ENCODE measurements around the gene SRPK1. TPM values are rescaled to one million over a fixed set of nuclear protein-coding genes. Genes with fewer than 3 reads are reported as not detected.

The SRPK1 gene
- total and polyA plus RNA-seq, 2 of the 8 experiments (the other 6 are each of a cell fraction or from before 2014, with no cell fraction given), result 25.7 to 116 TPM

DNA sequence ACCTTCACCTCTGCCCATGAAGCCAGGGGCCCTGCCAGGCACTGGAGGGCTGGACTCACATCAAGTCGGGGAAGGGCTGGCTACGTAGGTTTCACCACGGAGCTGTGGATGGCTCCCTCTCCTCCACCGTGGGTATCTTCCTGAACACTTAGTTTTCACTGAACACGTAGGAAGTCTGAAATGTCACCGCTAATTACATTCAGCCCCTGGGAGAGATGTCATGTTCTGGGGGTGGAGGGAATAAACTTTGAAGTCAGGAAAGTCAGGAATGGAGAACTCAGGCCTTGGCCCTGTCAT lies 109.3 kb downstream of the SRPK1 start:
- FAIRE-seq (no peak), DNase-seq (ENCODE audit: low read depth in 1 of 2, low spot score in 2 of 2) (no peak)
- H3K4ac ChIP-seq (replicated peaks; ENCODE audit: insufficient read length, low read depth, low read length), result no peak overlapping the region
- H2BK120ac ChIP-seq (replicated peaks; ENCODE audit: low read depth, low read length), result no peak overlapping the region
- no peak overlapping the region for H3K9ac ChIP-seq (replicated peaks in 1 of 4; ENCODE audit: extremely low read depth in 1 of 4, low read depth in 3 of 4, low read length in 3 of 4)
- no peak overlapping the region for H3K27ac ChIP-seq (ENCODE audit: low read depth, low read length)
- H3K14ac ChIP-seq (ENCODE audit: insufficient read length), result no peak overlapping the region
- H3K79me1 ChIP-seq (ENCODE audit: low read depth, low read length), result no peaks in the 10 kb centered on the region
- H3K79me2 ChIP-seq (ENCODE audit: control insufficient read depth in 1 of 2, insufficient read depth in 2 of 2, low read length in 2 of 2), result no peaks in the 10 kb centered on the region
- H3K18ac ChIP-seq (ENCODE audit: extremely low read depth, low read length), result no peak overlapping the region
- H2AFZ ChIP-seq (ENCODE audit: low read length), result no peak overlapping the region
- no peak overlapping the region for H2AK5ac ChIP-seq (ENCODE audit: low read depth, low read length)
- H2BK15ac ChIP-seq (ENCODE audit: low read length), result no peak overlapping the region
- no peaks in the 10 kb centered on the region for H3K27me3 ChIP-seq (replicated peaks in 1 of 4; ENCODE audit: control insufficient read depth in 3 of 4, extremely low read depth in 1 of 4, insufficient read depth in 3 of 4, low read length in 3 of 4)
- peaks cover 0 to 3% (median 0%) of the 10 kb centered on the region in 4 experiments; a peak in 1 of 7 replicates for H3K4me1 ChIP-seq (replicated peaks in 1 of 4; ENCODE audit: control insufficient read depth in 3 of 4, insufficient read depth in 4 of 4, low read length in 3 of 4)
- H2BK5ac ChIP-seq (ENCODE audit: low read depth, low read length), result no peak overlapping the region
- no peak overlapping the region for H3K4me3 ChIP-seq (ENCODE audit: extremely low read depth in 1 of 4, insufficient read depth in 2 of 4, low read depth in 3 of 4, low read length in 4 of 4)
- CTCF ChIA-PET (ENCODE audit: partially characterized antibody), result interaction anchor here (1.0 to 1.6 kb wide), 4 partner anchors 52 to 435 kb away, joined by 3 to 4 read pairs (median 4); partner anchors contain the start of gene RPL10A
- no peak overlapping the region for H3K56ac ChIP-seq (replicated peaks; ENCODE audit: insufficient read length, low read depth, low read length)
- H3K23me2 ChIP-seq (ENCODE audit: low read depth, low read length), result no peaks in the 10 kb centered on the region
- H4K91ac ChIP-seq (replicated peaks; ENCODE audit: insufficient read length, low read length), result no peak overlapping the region
- no peak overlapping the region for H4K8ac ChIP-seq (ENCODE audit: extremely low read depth, insufficient read depth, low read length)
- no peak for TF ChIP-seq RBBP5 (IDR thresholded peaks at IDR 0.05; ENCODE audit: borderline replicate concordance, low read depth, low read length)
- no peaks in the 10 kb centered on the region for H3K36me3 ChIP-seq (ENCODE audit: control insufficient read depth in 2 of 4, insufficient read depth in 4 of 4, low read length in 3 of 4)
- H3K9me3 ChIP-seq (ENCODE audit: insufficient read depth in 2 of 2, low read depth in 1 of 2, low read length in 1 of 2), result no peaks in the 10 kb centered on the region
- no peaks in the 10 kb centered on the region for H4K20me1 ChIP-seq (replicated peaks in 1 of 2; ENCODE audit: control insufficient read depth in 1 of 2, insufficient read depth in 2 of 2, low read length in 2 of 2)
- WGBS, 2 experiments (ENCODE audit: extremely low coverage in 1 of 2, insufficient coverage in 1 of 2, insufficient read length in 1 of 2, insufficient replicate concordance in 2 of 2, low coverage in 1 of 2, low lambda C conversion rate in 2 of 2, missing lambda C conversion rate in 1 of 2), result 94% methylated on average over 6 of the region's 6 CpGs; no CpG with 5 or more reads in 1 of the 2 experiments
- H2BK20ac ChIP-seq (ENCODE audit: low read length), result no peak overlapping the region
- H3K4me2 ChIP-seq (ENCODE audit: insufficient read depth in 1 of 2, low read depth in 2 of 2, low read length in 2 of 2), result no peak overlapping the region
- no peak overlapping the region for H4K5ac ChIP-seq (ENCODE audit: insufficient read length, low read depth, low read length)
- no peak overlapping the region for H3K23ac ChIP-seq (ENCODE audit: insufficient read length)
- POLR2A ChIA-PET (ENCODE audit: partially characterized antibody), result interaction anchor here (0.8 to 2.5 kb wide), 2 partner anchors 47 to 75 kb away, joined by 3 to 12 read pairs; no protein-coding TSS in a partner anchor
- H2BK12ac ChIP-seq (ENCODE audit: low read depth, low read length), result no peak overlapping the region
